HL-60/S4 treated with phorbol 12-myristate 13-acetate at 8.2 ng/mL for 4 days and 3 days (cell line): ENCODE measurements around the gene TAPT1.

ENCODE experiments used
- in situ Hi-C: fragments of 300-500 bp; cut with MboI; formaldehyde crosslinking; loops from 2 replicates; pipeline ENCODE4 v1.15.0; 2022; ENCODE audit warnings: low sequenced_read_pairs

Gene TAPT1

GRCh38 chr4:16250661-16251365 is 24.5 kb upstream of the TAPT1 start:
- in situ Hi-C loops: loop anchor here (25.0 kb wide), 1 partner anchor 214 kb away; no protein-coding TSS in a partner anchor

- in situ Hi-C loops: no loop called here
Observed at GRCh38 chr4:16248605-16249004, 22.3 kb upstream of the TAPT1 start.

GRCh38 chr4:16245241-16245640 is 19.0 kb upstream of the TAPT1 start:
- in situ Hi-C loops: no loop called here

- in situ Hi-C loops: no loop called here
Observed at GRCh38 chr4:16243285-16243684, 17.0 kb upstream of the TAPT1 start.

GRCh38 chr4:16240300-16240699 is 14.0 kb upstream of the TAPT1 start:
- in situ Hi-C loops: no loop called here

- in situ Hi-C loops: no loop called here
Observed at GRCh38 chr4:16239086-16239485, 12.8 kb upstream of the TAPT1 start.

- in situ Hi-C loops: no loop called here
Observed at GRCh38 chr4:16238327-16238726, 12.1 kb upstream of the TAPT1 start.

GRCh38 chr4:16237715-16238114 is 11.4 kb upstream of the TAPT1 start:
- in situ Hi-C loops: no loop called here

GRCh38 chr4:16236402-16237023 is 10.2 kb upstream of the TAPT1 start:
- in situ Hi-C loops: no loop called here

GRCh38 chr4:16235209-16235608 is 8.9 kb upstream of the TAPT1 start:
- in situ Hi-C loops: no loop called here

GRCh38 chr4:16233569-16234177 is 7.4 kb upstream of the TAPT1 start:
- in situ Hi-C loops: no loop called here

GRCh38 chr4:16231570-16232245 is 5.4 kb upstream of the TAPT1 start:
- in situ Hi-C loops: no loop called here

- in situ Hi-C loops: no loop called here
Observed at GRCh38 chr4:16230308-16230707, 4.0 kb upstream of the TAPT1 start.

- in situ Hi-C loops: no loop called here
Observed at GRCh38 chr4:16229604-16230003, 3.3 kb upstream of the TAPT1 start.

- in situ Hi-C loops: no loop called here
Observed at GRCh38 chr4:16227462-16227868, 1.2 kb upstream of the TAPT1 start.

GRCh38 chr4:16226816-16227461 is 668 bp upstream of the TAPT1 start:
- in situ Hi-C loops: no loop called here

GRCh38 chr4:16225167-16225862 is 956 bp downstream of the TAPT1 start:
- in situ Hi-C loops: no loop called here

- in situ Hi-C loops: no loop called here
Observed at GRCh38 chr4:16224264-16225166, 1.8 kb downstream of the TAPT1 start.

- in situ Hi-C loops: no loop called here
Observed at GRCh38 chr4:16222957-16223527, 3.2 kb downstream of the TAPT1 start.
